ENCODE results near the gene GFOD1. TPM values are rescaled to one million over a fixed set of nuclear protein-coding genes. Genes with fewer than 3 reads are reported as not detected.

GFOD1 gene
- total and polyA plus RNA-seq, 8 donors = 5.7 to 19.6 (median 8.2) TPM

GRCh38 chr6:13484138-13484708, 3.2 kb downstream of the GFOD1 start:
- TF ChIP-seq CTCF (IDR thresholded peaks at IDR 0.05) = no peak
- H3K9me3 ChIP-seq = no peaks in the 10 kb centered on the region
- H3K4me3 ChIP-seq = peak overlapping the region in 1 of 2 donors; percentile 90
- no peak overlapping the region for H3K27ac ChIP-seq
- no peaks in the 10 kb centered on the region for H3K36me3 ChIP-seq
- DNase-seq (no peak), ATAC-seq (no peak)
- intact Hi-C loops (cut with DNase I) = no loop called here
- H3K27me3 ChIP-seq = no peaks in the 10 kb centered on the region
- peaks cover 3 to 50% of the 10 kb centered on the region in 2 donors for H3K4me1 ChIP-seq

- H3K9me3 ChIP-seq = no peaks in the 10 kb centered on the region
- ATAC-seq (no peak), DNase-seq (no peak)
- H3K4me3 ChIP-seq = no peak overlapping the region
- no peak overlapping the region for H3K27ac ChIP-seq
- H3K4me1 ChIP-seq = peaks cover 3 to 36% of the 10 kb centered on the region in 2 donors
- TF ChIP-seq CTCF (IDR thresholded peaks at IDR 0.05) = no peak
- H3K36me3 ChIP-seq = no peaks in the 10 kb centered on the region
- H3K27me3 ChIP-seq = no peaks in the 10 kb centered on the region
- intact Hi-C loops (cut with DNase I) = no loop called here
Measured at GRCh38 chr6:13480631-13481501, 6.5 kb downstream of the GFOD1 start.

- peaks cover 3 to 28% of the 10 kb centered on the region in 2 donors for H3K4me1 ChIP-seq
- intact Hi-C loops (cut with DNase I) = no loop called here
- ATAC-seq = no peak
- H3K36me3 ChIP-seq = no peaks in the 10 kb centered on the region
- no peak for DNase-seq
- TF ChIP-seq CTCF (IDR thresholded peaks at IDR 0.05) = no peak
- no peaks in the 10 kb centered on the region for H3K27me3 ChIP-seq
- no peak overlapping the region for H3K4me3 ChIP-seq
- H3K9me3 ChIP-seq = no peaks in the 10 kb centered on the region
- H3K27ac ChIP-seq = peak overlapping the region in 1 of 2 donors; percentile 35
Measured at GRCh38 chr6:13479971-13480434, 7.4 kb downstream of the GFOD1 start.

GRCh38 chr6:13479206-13479800, 8.1 kb downstream of the GFOD1 start:
- no peaks in the 10 kb centered on the region for H3K9me3 ChIP-seq
- DNase-seq (no peak), ATAC-seq (no peak)
- intact Hi-C loops (cut with DNase I) = no loop called here
- H3K36me3 ChIP-seq = no peaks in the 10 kb centered on the region
- H3K4me3 ChIP-seq = no peak overlapping the region
- TF ChIP-seq CTCF (IDR thresholded peaks at IDR 0.05) = no peak
- H3K4me1 ChIP-seq = peaks cover 0 to 22% of the 10 kb centered on the region in 2 donors
- peak overlapping the region in 1 of 2 donors; percentile 35 for H3K27ac ChIP-seq
- H3K27me3 ChIP-seq = no peaks in the 10 kb centered on the region

- no peaks in the 10 kb centered on the region for H3K36me3 ChIP-seq
- intact Hi-C loops (cut with DNase I) = no loop called here
- DNase-seq = no peak
- no peak overlapping the region for H3K4me3 ChIP-seq
- ATAC-seq = no peak
- no peaks in the 10 kb centered on the region for H3K27me3 ChIP-seq
- no peak for TF ChIP-seq CTCF (IDR thresholded peaks at IDR 0.05)
- no peak overlapping the region for H3K27ac ChIP-seq
- H3K9me3 ChIP-seq = no peaks in the 10 kb centered on the region
- peaks cover 0 to 21% of the 10 kb centered on the region in 2 donors for H3K4me1 ChIP-seq
Measured at GRCh38 chr6:13478525-13478966, 8.9 kb downstream of the GFOD1 start.
